Measurements from ENCODE around the gene SLC30A3.

Gene SLC30A3

GRCh38 chr2:27240406-27240805, 22.4 kb downstream of the SLC30A3 start:
- TF ChIP-seq REST (IDR thresholded peaks at IDR 0.05; ENCODE audit: insufficient read depth in 1 of 2, low read depth in 2 of 2, low read length in 2 of 2) (no peak), TAF1 (IDR thresholded peaks at IDR 0.05; ENCODE audit: borderline replicate concordance, insufficient read depth, low read length) (no peak), SIN3A (IDR thresholded peaks at IDR 0.05; ENCODE audit: borderline replicate concordance, insufficient read depth, low read length) (no peak), FOXP2 (optimal IDR thresholded peaks at IDR 0.05; ENCODE audit: borderline replicate concordance, extremely low read depth, extremely low read length, insufficient read depth) (no peak), POLR2AphosphoS5 (IDR thresholded peaks at IDR 0.05; ENCODE audit: low read depth, low read length) (no peak)

GRCh38 chr2:27238976-27239375, 23.9 kb downstream of the SLC30A3 start:
- no peak for TF ChIP-seq TAF1 (IDR thresholded peaks at IDR 0.05; ENCODE audit: borderline replicate concordance, insufficient read depth, low read length)
- no peak for TF ChIP-seq REST (IDR thresholded peaks at IDR 0.05; ENCODE audit: insufficient read depth in 1 of 2, low read depth in 2 of 2, low read length in 2 of 2)
- TF ChIP-seq SIN3A (IDR thresholded peaks at IDR 0.05; ENCODE audit: borderline replicate concordance, insufficient read depth, low read length), result no peak
- no peak for TF ChIP-seq FOXP2 (optimal IDR thresholded peaks at IDR 0.05; ENCODE audit: borderline replicate concordance, extremely low read depth, extremely low read length, insufficient read depth)
- no peak for TF ChIP-seq POLR2AphosphoS5 (IDR thresholded peaks at IDR 0.05; ENCODE audit: low read depth, low read length)

GRCh38 chr2:27237341-27237945, 25.4 kb downstream of the SLC30A3 start:
- TF ChIP-seq FOXP2 (optimal IDR thresholded peaks at IDR 0.05; ENCODE audit: borderline replicate concordance, extremely low read depth, extremely low read length, insufficient read depth) (no peak), POLR2AphosphoS5 (IDR thresholded peaks at IDR 0.05; ENCODE audit: low read depth, low read length) (no peak), SIN3A (IDR thresholded peaks at IDR 0.05; ENCODE audit: borderline replicate concordance, insufficient read depth, low read length) (no peak), REST (IDR thresholded peaks at IDR 0.05; ENCODE audit: insufficient read depth in 1 of 2, low read depth in 2 of 2, low read length in 2 of 2) (no peak), TAF1 (IDR thresholded peaks at IDR 0.05; ENCODE audit: borderline replicate concordance, insufficient read depth, low read length) (no peak)

GRCh38 chr2:27236626-27237025, 26.2 kb downstream of the SLC30A3 start:
- TF ChIP-seq SIN3A (IDR thresholded peaks at IDR 0.05; ENCODE audit: borderline replicate concordance, insufficient read depth, low read length) (no peak), REST (IDR thresholded peaks at IDR 0.05; ENCODE audit: insufficient read depth in 1 of 2, low read depth in 2 of 2, low read length in 2 of 2) (no peak), TAF1 (IDR thresholded peaks at IDR 0.05; ENCODE audit: borderline replicate concordance, insufficient read depth, low read length) (no peak), FOXP2 (optimal IDR thresholded peaks at IDR 0.05; ENCODE audit: borderline replicate concordance, extremely low read depth, extremely low read length, insufficient read depth) (no peak), POLR2AphosphoS5 (IDR thresholded peaks at IDR 0.05; ENCODE audit: low read depth, low read length) (no peak)

Data from PFSK-1 (cell line).